Endothelial cell of umbilical vein (primary cell): Measurements from ENCODE around the gene UBE2K. TPM values are rescaled to one million over a fixed set of nuclear protein-coding genes. Genes with fewer than 3 reads are reported as not detected.
"Not testable (repeated sequence)": the region's sequence is repeated elsewhere in the genome, so short reads cannot be mapped to it uniquely, and the experiment has no call there.

Experiments used
- BruUV-seq: library from RNA; stranded (reverse); fragments of 400-500 nt; replicated peaks from 2 replicates; lab custom pipeline; 2021; lab: Mats Ljungman, UMichigan
- CTCF ChIA-PET: fragments of 300-600, 350-600 bp; sonication (Branson Sonifier 250); formaldehyde crosslinking; loops from one replicate; lab custom pipeline; 2021; ENCODE audit warnings: antibody characterized with exemption, inconsistent platforms; lab: Charles Lee
- POLR2A ChIA-PET: fragments of 300-600, 350-600 bp; sonication (Branson Sonifier 250); formaldehyde crosslinking; loops from one replicate; lab custom pipeline; 2021; ENCODE audit warnings: antibody characterized with exemption, inconsistent platforms; lab: Charles Lee
- DNase-seq: peaks from one replicate; pipeline ENCODE4 v3.0.0-alpha.2; 2011; ENCODE audit warnings: low read depth, low spot score
- FAIRE-seq: peaks from 2 replicates; lab custom pipeline; 2011; peaks lifted over from hg19 to GRCh38; lab: Jason Lieb, UNC
- H2AFZ ChIP-seq: 2 replicates; pipeline ENCODE4 v1.6.0; 2012; ENCODE audit warnings: low read depth, low read length, control low read depth, inconsistent platforms
- H3K27ac ChIP-seq: 2 replicates; pipeline ENCODE4 v1.5.1; 2011; ENCODE audit warnings: low read depth, mild to moderate bottlenecking, control low read depth, low read length, moderate library complexity; ENCODE audit not compliant: insufficient read depth
- H3K27me3 ChIP-seq, 2 experiments: 2 replicates each; pipeline versions ENCODE4 v1.6.0 to v1.6.1; 2011; ENCODE audit warnings: low read length in 2 of 2, mixed read lengths in 1 of 2; ENCODE audit not compliant: control insufficient read depth in 2 of 2, insufficient read depth in 2 of 2
- H3K36me3 ChIP-seq, 2 experiments: 2 replicates in 1 of 2; 3 replicates in 1 of 2; pipeline ENCODE4 v1.5.1; 2011; ENCODE audit warnings: low read length in 2 of 2, mild to moderate bottlenecking in 1 of 2, moderate library complexity in 1 of 2; ENCODE audit not compliant: control insufficient read depth in 2 of 2, insufficient read depth in 2 of 2; ENCODE audit errors: extremely low read depth in 1 of 2
- H3K4me1 ChIP-seq: 3 replicates; pipeline ENCODE4 v1.5.1; 2011; ENCODE audit warnings: mild to moderate bottlenecking, low read length; ENCODE audit not compliant: control insufficient read depth, insufficient read depth; ENCODE audit errors: extremely low read depth
- H3K4me2 ChIP-seq: 2 replicates; pipeline ENCODE4 v1.6.1; 2011; ENCODE audit warnings: low read length, control low read depth, mixed read lengths; ENCODE audit not compliant: insufficient read depth
- H3K4me3 ChIP-seq, 3 experiments: fragments of 200-600 bp in 1 of 3; sonication (generic), shearing (Covaris generic) in 1 of 3; replicated peaks in 1 of 3; 2 replicates each; pipeline ENCODE4 v1.5.1; 2011 to 2016; ENCODE audit warnings: control low read depth in 3 of 3, low read length in 3 of 3, mild to moderate bottlenecking in 2 of 3, inconsistent platforms in 1 of 3, low read depth in 1 of 3, moderate library complexity in 1 of 3; ENCODE audit not compliant: insufficient read depth in 1 of 3
- H3K79me2 ChIP-seq: 2 replicates; pipeline ENCODE4 v1.6.0; 2012; ENCODE audit warnings: low read length, inconsistent platforms; ENCODE audit not compliant: control insufficient read depth, insufficient read depth
- H3K9ac ChIP-seq: replicated peaks from 2 replicates; pipeline ENCODE3; 2011; ENCODE audit warnings: low read length, control low read depth; ENCODE audit not compliant: insufficient read depth; ENCODE audit errors: extremely low read depth
- H3K9me1 ChIP-seq: replicated peaks from 3 replicates; pipeline ENCODE4 v1.6.0; 2011; ENCODE audit warnings: mild to moderate bottlenecking, low read length; ENCODE audit not compliant: control insufficient read depth, insufficient read depth; ENCODE audit errors: extremely low read depth
- H3K9me3 ChIP-seq: replicated peaks from 2 replicates; pipeline ENCODE4 v1.5.1; 2012; ENCODE audit warnings: low read length, inconsistent platforms; ENCODE audit not compliant: control insufficient read depth, insufficient read depth
- H4K20me1 ChIP-seq: replicated peaks from 2 replicates; pipeline ENCODE3; 2011; ENCODE audit warnings: mild to moderate bottlenecking, low read length; ENCODE audit not compliant: control insufficient read depth, insufficient read depth; ENCODE audit errors: extremely low read depth
- CTCF ChIP-seq, 2 donors: IDR thresholded peaks; 1 replicate in 1 of 2; 2 replicates in 1 of 2; pipeline ENCODE4 v1.5.1; 2011; ENCODE audit warnings: low read length in 2 of 2, mild to moderate bottlenecking in 2 of 2, moderate library complexity in 2 of 2, control low read depth in 1 of 2, inconsistent platforms in 1 of 2, low read depth in 1 of 2; ENCODE audit not compliant: insufficient read depth in 1 of 2; ENCODE audit errors: extremely low read depth in 1 of 2
- EZH2 ChIP-seq: IDR thresholded peaks from 2 replicates; pipeline ENCODE4 v1.6.1; 2012; ENCODE audit warnings: borderline replicate concordance, low read depth, mild to moderate bottlenecking, moderate library complexity, low read length, inconsistent platforms; ENCODE audit not compliant: severe bottlenecking
- FOS ChIP-seq: IDR thresholded peaks from 2 replicates; pipeline ENCODE4 v1.6.1; 2011; ENCODE audit warnings: mild to moderate bottlenecking, low read length, moderate library complexity, borderline replicate concordance; ENCODE audit not compliant: insufficient read depth
- GATA2 ChIP-seq: IDR thresholded peaks from 2 replicates; pipeline ENCODE4 v1.7.0; 2011; ENCODE audit warnings: low read depth, mild to moderate bottlenecking, moderate library complexity, mixed read lengths, low read length; ENCODE audit not compliant: insufficient read length, insufficient read depth
- JUN ChIP-seq: IDR thresholded peaks from 2 replicates; pipeline ENCODE4 v1.6.1; 2011; ENCODE audit warnings: borderline replicate concordance, low read depth; ENCODE audit not compliant: insufficient read length, insufficient read depth
- MAX ChIP-seq: IDR thresholded peaks from 2 replicates; pipeline ENCODE4 v1.6.1; 2011; ENCODE audit not compliant: insufficient read depth, insufficient read length
- MYC ChIP-seq: IDR thresholded peaks from one replicate; pipeline ENCODE4 v1.6.1; 2011; ENCODE audit warnings: mild to moderate bottlenecking, low read depth, low read length
- POLR2A ChIP-seq: IDR thresholded peaks from 2 replicates; pipeline ENCODE4 v1.6.1; 2012; ENCODE audit warnings: low read depth, mild to moderate bottlenecking, control low read depth, low read length
- POLR2AphosphoS5 ChIP-seq: IDR thresholded peaks from 2 replicates; pipeline ENCODE4 v1.6.1; 2012; ENCODE audit warnings: low read depth, mild to moderate bottlenecking, control low read depth, low read length, moderate library complexity; ENCODE audit not compliant: insufficient read depth
- dilution Hi-C: fragments of 300-500 bp; cut with MboI; formaldehyde crosslinking; loops from one replicate; pipeline ENCODE4 v1.15.0; 2019; ENCODE audit warnings: low sequenced_read_pairs; ENCODE audit not compliant: extremely low pct_ligation_motif_present
- intact Hi-C: fragments of 100-400 bp; cut with micrococcal nuclease; formaldehyde crosslinking; loops from one replicate; pipeline ENCODE4 v1.10.0; 2022
- polyA plus RNA-seq, 4 experiments: library from polyadenylated mRNA; depleted of rRNA in 3 of 4; stranded (reverse) in 3 of 4; unstranded in 1 of 4; fragments of >200 nt; gene quantifications; 2 replicates each; pipeline versions ENCODE4 v1.2.1 to v1.2.3, GENCODE V29; 2011 to 2012; ENCODE audit warnings: missing spikeins in 1 of 4
- total RNA-seq: library from RNA; stranded (reverse); gene quantifications from 2 replicates; pipeline ENCODE4 v1.2.3, GENCODE V29; 2021

Gene UBE2K
- total and polyA plus RNA-seq, 2 donors (not counting 3 experiments of a cell fraction or from before 2014, with no cell fraction given), result 32.5 to 97.8 TPM

GRCh38 chr4:39649639-39650265, 48.2 kb upstream of the UBE2K start:
- H3K36me3 ChIP-seq, result no peaks in the 10 kb centered on the region
- dilution Hi-C loops, result no loop called here

GRCh38 chr4:39651586-39651985, 46.4 kb upstream of the UBE2K start:
- BruUV-seq, POLR2A ChIA-PET, FAIRE-seq, DNase-seq, H3K4me3 ChIP-seq, H2AFZ ChIP-seq, H3K79me2 ChIP-seq, H3K36me3 ChIP-seq, CTCF ChIA-PET, H3K9me1 ChIP-seq, H3K4me1 ChIP-seq, H4K20me1 ChIP-seq, H3K27ac ChIP-seq, dilution Hi-C loops, H3K9me3 ChIP-seq, intact Hi-C loops, H3K9ac ChIP-seq, H3K4me2 ChIP-seq, H3K27me3 ChIP-seq: not testable (repeated sequence)

More at GRCh38 chr4:39649639-39650265, 48.2 kb upstream of the UBE2K start:
- H3K4me2 ChIP-seq, result no peak overlapping the region
- H3K9me3 ChIP-seq, result no peaks in the 10 kb centered on the region
- ChIA-PET POLR2A (no interaction called here), CTCF (no interaction called here)
- H2AFZ ChIP-seq, result no peak overlapping the region
- no peak for TF ChIP-seq EZH2
- no peak for TF ChIP-seq POLR2A
- no peak for TF ChIP-seq MYC
- no peak for TF ChIP-seq CTCF (IDR thresholded peaks at IDR 0.05; ENCODE audit: extremely low read depth in 1 of 2, insufficient read depth in 1 of 2, low read depth in 1 of 2, low read length in 2 of 2)
- no peak for TF ChIP-seq POLR2AphosphoS5
- TF ChIP-seq MAX, result no peak
- TF ChIP-seq FOS, result no peak
- no peak for TF ChIP-seq GATA2
- no peak for TF ChIP-seq JUN
- H3K79me2 ChIP-seq, result no peaks in the 10 kb centered on the region
- FAIRE-seq, result no peak
- no peaks in the 10 kb centered on the region for H3K27me3 ChIP-seq
- no peak overlapping the region for H3K9ac ChIP-seq
- H3K4me3 ChIP-seq, result no peak overlapping the region
- intact Hi-C loops, result no loop called here
- H4K20me1 ChIP-seq, result no peaks in the 10 kb centered on the region
- H3K9me1 ChIP-seq, result no peaks in the 10 kb centered on the region
- no peaks in the 10 kb centered on the region for H3K4me1 ChIP-seq
- no TSS peak for BruUV-seq
- H3K27ac ChIP-seq, result no peak overlapping the region
- no peak for DNase-seq
